Peyer's patch (tissue), 4 donors: ENCODE results near the gene NCOA7.

Experiments used
- CTCF ChIP-seq, 6 experiments: fragments of 450-650 bp in 4 of 6; fragments of 200-600 bp in 2 of 6; sonication (generic) in 1 of 6; IDR thresholded peaks; one replicate each; pipeline ENCODE4 v1.5.1; 2017 to 2019; ENCODE audit warnings: antibody characterized with exemption in 6 of 6, mild to moderate bottlenecking in 3 of 6, moderate library complexity in 1 of 6
- POLR2A ChIP-seq, 2 donors: fragments of 450-650 bp; IDR thresholded peaks; one replicate each; pipeline ENCODE4 v1.5.1; 2017; ENCODE audit warnings: antibody characterized with exemption in 2 of 2, mild to moderate bottlenecking in 2 of 2, moderate library complexity in 2 of 2

- TF ChIP-seq POLR2A (IDR thresholded peaks at IDR 0.05) (no peak), CTCF (IDR thresholded peaks at IDR 0.05) (no peak)
Observed at GRCh38 chr6:125749865-125750691, 40.7 kb upstream of the NCOA7 start.
